Renal pelvis (tissue), 4 donors: ENCODE measurements around the gene ASAP2. TPM values are rescaled to one million over a fixed set of nuclear protein-coding genes. Genes with fewer than 3 reads are reported as not detected.

Experiments used
- DNase-seq: peaks from one replicate; pipeline ENCODE4 v3.0.0-alpha.2; 2013
- polyA plus RNA-seq, 3 donors: library from polyadenylated mRNA; unstranded; fragments of 120-200 nt; gene quantifications; one replicate each; pipeline ENCODE4 v1.2.1, GENCODE V29; 2013; ENCODE audit not compliant: insufficient read length in 3 of 3

The ASAP2 gene
- polyA plus RNA-seq, 3 donors: 53.4 to 64.2 (median 57.3) TPM

DNA sequence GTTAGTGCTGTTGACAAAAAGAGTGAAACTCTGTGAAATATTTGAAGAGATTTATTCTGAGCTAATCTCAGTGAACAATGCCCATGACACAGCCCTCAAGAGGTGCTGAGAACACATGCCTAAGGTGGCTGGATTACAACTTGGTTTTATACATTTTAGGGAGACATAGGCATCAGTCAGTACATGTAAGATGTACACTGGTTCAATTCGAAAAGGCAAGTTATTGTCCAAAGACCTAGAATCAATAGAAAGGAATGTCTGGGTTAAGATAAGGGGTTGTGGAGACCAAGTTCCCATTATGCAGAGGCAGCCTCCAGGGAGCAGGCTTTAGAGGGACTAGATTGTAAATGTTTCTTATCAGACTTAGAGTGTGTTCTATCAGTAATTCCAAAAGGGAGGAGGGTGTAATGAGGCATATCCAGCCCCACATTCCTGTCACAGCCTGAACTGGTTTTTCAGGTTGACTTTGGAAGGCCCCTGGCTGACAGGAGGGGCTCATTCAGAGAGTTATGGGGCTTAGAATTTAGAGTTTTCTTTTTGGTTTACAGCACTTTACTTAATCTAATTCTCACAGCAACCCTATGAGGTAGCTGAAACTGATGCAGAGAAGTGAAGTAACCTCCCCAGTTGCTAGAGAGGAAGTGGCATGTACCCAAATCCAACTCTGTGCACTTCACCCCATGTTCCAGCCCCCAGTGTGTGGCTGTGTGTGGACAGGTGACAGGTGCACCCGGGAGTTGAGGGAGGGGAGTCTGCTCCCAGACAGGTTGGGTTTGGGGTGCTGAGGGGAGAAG is 28.3 kb upstream of the ASAP2 start:
- DNase-seq: peak; percentile 76

DNA sequence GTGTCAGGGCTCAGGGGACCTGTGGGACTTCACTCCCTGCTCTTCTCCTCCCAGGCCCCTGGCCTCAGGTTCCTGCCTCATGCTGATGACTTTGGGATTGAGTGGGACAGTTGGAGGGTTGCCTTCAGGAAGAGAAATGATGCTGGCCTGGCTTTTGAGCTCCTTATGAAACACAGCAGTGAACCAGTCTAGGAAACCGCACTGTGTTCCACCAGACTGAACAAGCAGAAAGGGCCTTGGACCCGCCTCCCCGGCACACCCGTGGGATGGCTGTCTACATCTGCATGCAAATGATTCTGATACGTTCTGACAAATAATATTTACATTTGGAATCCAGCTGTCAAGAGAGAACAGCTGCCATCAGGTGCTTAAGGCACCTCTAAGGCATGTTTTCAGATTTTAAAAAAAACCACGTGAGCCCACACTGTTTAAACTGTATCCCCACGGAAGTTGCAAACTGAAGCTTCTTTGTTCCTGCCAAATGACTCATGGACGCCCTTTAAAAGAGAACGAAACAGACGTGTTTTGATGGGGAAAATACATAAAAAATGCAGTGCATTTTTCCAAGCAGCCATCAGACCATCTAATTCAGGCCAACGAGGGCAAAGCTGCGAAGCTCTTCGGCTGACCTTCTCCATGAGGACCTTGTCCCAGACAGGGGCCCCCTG is 27.6 kb upstream of the ASAP2 start:
- no peak for DNase-seq

DNA sequence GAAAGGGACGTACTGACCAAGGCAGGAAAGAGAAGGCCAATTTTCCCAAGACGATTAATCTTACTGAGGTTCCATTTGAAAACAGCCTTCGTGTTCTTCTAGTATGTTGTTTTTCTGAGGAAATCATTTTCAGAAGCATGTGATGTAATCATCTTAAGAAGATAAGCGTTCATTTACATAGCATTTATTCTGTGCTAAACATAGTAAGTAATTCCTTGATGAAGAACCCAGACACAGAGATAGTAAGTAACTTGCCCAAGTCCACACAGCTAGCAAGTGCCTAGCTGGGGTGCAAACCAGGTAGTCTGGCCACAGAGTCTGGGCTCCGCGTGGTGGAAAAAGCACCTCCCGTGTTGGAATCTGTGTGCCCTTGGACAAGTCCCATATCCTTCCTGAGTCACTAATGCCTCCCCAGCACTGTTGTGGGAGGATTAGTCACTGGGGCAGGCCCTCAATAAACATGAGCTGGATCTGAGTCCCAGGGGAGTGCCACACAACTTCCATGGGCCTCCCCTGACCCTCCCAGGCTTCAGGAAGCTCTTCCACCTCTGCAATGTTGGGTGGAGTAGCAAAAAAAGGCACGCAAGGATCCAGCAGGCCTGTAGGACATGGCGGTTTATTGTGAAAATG is 26.9 kb upstream of the ASAP2 start:
- no peak for DNase-seq

DNA sequence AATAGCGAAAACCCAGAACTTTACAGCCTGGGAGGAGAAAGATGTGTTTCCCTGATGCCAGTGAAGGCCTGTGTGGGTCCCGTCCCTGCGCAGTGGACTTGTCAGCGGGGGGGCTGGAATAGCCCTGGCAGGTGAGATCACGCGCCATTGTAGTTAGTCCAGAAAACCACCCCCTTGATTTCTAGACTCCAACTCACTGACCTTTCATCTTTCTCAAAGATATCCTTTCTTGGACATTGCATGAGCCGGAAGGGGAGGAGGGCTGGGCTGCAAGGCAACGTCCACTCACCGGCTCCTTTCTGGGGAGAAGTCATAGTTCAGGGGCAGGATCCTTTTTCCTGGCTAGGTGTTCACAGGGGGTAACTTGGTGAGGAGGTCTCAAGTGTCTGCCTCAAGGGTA is 22.3 kb upstream of the ASAP2 start:
- no peak for DNase-seq

DNA sequence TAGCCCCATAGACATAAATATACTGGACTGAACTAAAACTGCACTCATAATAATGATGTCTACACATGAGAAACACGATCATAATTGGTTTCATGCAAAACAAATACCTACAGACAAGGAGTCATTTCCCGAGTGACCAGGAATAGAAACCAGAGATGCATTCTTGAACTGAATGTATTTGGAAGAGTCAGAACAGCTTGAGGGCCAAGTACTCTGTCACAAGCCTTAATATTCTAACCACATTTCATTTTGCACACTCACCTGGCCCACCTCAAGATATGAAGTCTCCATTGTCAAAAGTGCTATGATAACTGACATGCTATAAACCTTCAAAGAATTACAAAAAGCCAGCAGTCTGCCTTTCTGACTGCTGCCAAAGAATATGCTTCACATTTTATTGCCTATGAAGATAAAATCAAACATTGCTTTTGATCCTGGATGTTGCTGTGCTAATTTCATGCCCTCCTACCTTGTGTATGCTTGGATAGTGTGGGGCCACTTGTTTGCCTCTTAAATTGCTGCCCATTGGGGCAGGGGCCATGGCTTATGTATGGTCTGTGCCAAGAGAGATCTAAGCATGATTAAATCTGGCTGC is 18.9 kb upstream of the ASAP2 start:
- no peak for DNase-seq

DNA sequence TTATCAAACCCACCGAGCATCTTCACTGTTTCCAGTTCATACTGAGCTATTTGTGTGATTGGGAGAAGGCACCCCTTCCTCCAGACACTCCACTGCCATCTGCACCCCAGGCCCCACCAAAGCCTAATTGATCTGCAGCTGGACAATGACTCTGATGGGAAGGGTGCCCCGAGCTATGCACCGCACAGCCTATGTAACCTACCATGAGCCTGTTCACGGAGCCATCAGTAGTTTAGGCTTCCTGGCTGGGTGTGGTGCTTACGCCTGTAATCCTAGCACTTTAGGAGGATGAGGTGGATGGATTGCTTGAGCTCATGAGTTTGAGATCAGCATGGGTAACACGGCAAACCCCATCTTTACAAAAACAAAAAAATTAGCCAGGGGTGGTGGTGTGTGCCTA is 17.8 kb upstream of the ASAP2 start:
- DNase-seq: no peak

DNA sequence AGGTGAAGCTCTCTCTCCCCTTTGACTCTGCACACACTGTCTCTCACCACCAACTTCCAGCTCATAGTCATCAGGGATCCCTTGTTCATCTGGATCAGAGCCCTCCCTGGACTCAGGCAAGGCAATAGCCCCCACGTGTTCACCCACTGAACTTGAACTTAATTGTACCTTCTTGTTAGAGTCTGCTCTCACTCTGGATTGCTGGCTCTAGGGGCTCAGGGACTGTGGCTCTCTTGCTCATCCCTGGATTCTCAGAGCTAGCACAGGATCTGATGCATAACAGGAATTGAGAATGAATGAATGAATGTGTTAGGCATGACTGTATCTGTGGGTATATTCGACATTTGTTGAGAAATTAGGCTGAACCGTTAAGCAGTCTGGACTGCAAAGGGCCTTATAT is 16.7 kb upstream of the ASAP2 start:
- no peak for DNase-seq

DNA sequence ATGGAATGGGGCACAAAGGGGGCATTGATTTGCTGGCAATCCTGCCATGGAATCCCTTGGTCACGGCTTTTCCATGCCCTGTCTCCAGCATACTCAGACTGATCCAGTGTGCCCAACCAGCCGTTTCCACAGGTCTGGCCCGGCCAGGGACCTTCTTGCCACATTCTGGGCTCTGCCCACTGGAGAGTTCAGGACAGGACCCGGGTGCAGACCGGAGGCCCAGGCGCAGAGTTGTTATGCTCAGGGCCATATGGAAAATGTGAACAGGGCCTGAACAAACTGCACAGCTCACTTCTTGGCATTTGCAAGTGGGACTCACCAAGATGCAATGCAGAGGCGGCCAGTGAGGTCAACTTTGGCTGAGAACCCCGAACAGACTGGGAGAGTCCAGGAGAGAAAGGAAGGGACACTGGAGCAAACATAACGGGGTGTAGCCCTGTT is 15.6 kb upstream of the ASAP2 start:
- DNase-seq: no peak

DNA sequence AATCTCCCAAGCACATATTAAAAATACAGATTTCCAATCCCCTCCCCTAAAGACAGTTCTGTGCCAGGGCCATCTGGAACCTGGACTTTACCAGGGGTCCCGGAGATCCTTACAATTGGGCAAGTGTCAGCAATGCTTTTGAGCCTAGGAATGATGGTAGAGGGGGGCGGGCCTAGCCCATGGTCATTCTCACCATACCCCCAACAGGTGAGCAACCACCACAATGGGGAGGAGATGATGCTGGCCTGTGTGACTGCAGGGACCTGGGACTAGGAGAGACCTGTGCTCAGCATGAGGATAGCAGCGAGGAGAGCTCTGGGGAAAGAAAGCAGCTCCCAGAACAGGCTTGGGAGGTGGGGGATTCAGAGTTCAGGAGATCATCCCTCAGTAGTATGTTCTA is 13.9 kb upstream of the ASAP2 start:
- DNase-seq: no peak

DNA sequence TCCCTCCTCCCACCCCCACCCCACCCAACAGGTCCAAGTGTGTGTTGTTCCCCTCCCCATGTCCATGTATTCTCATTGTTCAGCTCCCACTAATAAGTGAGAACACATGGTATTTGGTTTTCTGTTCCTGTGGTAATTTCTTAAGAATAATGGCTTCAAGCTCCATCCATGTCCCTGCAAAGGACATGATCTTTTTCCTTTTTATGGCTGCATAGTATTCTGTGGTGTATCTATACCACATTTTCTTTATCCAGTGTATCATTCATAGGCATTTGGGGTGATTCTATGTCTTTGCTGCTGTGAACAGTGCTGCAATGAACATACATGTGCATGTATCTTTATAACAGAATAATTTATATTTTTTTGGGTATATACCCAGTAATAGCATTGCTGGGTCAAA is 12.3 kb upstream of the ASAP2 start:
- no peak for DNase-seq

DNA sequence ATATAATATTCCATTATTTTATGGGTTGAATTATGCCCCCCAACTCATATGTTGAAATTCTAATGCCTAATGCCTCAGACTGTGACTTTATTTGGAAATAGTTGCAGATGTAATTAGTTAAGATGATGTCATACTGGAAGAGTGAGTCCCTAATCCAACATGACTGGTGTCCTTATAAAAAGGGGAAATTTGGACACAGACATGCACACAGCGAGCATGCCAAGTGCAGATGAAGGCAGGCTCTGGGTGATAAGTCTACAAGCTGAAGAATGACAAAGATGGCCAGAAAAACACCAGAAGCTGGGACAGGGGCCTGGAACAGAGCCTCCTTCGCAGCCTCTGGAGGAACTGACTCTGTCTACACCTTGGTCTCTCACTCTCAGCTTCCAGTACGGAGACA is 10.0 kb upstream of the ASAP2 start:
- no peak for DNase-seq

DNA sequence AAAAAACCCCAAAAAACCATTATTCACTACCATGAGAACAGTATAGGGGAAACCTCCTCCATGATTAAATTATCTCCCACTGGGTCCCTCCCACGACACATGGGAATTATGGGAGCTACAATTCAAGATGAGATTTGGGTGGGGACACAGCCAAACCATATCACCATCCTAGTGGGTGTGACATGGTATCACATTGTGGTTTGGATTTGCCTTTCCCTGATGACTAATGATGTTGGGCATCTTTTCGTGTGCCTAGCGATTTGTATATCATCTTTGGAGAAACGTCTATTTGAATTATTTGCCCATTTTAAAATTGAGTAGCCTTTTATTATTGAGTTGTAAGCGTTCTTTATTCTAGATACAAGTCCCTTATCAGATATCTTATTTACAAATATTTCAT is 8.7 kb upstream of the ASAP2 start:
- DNase-seq: no peak

DNA sequence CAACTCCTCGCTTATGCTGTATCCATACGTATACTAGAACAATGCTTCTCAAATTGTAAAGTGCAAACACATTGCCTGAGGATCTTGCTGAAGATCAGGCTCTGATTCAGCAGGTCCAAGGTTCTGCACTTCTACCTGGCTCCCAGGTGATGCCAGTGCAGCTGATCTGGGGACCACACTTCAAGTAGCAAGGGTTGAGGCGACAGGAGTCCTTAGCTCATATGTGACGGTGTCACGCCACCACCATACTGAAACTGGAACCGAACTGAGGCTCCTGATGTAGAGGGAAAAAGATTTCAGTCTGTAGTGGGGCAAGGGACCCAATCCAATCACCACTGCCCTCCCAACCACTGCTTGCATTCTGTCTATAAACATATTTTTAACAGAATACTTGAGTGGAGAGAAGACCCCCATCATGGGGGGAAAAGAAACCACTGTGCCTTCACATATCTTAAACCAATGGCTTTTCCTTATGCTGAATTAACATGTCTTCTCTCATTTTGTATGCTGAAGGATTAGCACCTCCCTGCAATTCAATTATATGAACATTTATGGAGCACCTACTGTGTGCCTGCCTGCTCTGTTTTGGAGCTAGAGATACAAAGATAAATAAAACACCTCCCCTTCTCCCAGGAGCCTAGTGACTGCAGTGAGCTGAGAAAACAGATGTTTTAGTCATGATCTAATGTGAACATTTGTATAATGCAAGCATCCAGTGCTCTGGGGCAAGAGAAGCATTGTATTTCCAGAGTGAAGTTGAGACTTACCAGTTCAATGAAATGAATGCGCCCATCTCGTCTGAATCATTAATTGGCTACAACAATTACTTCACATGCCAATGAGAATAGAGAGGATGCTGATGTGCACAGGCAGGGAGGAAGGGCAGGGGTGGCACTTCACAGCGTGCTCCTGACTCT is 6.6 kb upstream of the ASAP2 start:
- no peak for DNase-seq

DNA sequence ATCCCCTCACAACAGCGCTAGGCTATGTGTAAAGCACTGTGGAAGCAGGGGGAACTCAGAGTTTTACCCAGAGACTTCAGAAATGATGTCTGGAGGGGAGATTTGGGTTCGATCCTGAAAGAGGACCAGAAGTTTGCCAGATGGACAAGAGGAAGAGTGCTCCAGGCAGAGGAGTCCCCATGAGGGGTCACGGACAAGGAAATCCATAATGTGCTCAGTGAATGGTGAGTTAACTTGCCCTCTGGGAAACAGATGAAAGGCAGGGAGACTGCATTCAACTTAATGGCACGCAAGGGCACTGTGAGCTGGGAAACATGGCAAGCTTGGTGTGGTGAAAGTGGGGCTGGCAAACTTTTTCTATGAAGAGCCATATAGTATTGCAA is 6.0 kb upstream of the ASAP2 start:
- DNase-seq: no peak

DNA sequence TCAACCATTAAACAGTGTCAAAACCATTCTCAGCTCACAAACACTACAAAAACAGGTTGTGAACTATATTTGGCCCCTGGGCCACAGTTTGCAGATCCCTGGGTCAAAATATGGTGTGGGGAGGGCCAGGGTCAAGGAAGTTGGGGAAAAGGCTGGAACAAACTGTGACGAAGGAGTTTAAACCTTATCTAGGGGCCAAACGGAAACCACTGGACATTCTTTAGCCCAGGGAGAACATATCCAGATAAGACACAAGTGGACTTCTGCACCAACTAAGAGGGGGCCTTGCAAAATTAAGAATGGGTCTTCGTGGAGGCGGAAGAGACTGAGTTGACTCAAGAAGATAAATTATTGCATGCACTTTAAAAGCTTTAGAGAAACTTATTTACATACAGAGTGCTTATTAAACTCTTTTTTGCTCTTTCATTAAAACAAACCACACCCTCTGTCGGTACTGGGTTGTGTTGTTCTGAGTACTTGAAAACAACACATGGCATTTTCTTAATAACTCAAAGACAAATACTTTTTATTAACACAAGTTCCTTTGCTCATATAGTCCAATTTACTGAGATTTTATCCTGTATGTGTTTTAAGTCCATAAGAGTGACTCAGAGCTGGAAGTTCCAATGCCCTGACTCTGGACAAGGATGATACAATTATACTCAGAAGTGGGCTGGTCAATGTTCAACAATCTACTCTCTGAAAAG is 5.3 kb upstream of the ASAP2 start:
- DNase-seq: no peak

DNA sequence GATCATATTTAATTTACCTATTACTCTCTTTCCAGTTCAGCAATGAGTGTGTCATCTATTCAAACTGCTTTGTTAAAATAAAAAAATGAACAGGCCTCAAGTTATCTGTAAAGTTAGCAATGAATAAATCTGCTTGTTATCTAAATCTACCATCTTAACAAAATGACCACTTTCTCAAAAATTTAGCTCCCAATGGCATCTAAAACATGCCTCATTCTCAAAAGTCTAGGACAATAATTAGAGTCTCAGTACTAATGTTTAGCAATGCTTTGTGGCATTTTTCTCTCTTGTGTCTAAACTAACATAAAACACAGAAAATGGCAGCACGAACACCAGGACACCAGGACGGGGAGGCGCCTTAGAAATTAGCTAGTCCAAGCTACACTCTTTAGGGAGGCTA is 3.6 kb upstream of the ASAP2 start:
- no peak for DNase-seq

DNA sequence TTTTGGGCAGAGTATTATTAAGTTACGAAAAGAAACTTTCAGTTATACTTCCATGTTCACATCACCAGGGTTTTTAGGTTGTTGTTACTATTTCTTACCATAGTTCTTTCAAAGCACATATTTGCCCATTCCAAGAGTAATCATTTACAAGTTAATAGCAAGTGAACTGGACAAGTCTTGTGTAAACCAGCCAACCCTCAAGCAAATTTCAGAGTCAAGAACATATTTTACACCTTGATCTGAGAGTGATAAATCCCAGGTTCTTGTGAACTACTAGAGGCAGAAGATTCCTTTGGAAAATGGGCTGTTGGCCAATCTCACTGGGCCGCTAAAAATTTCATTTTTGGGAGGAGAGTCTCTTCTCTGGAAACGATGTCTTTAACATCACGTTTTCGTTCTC is 2.7 kb upstream of the ASAP2 start:
- no peak for DNase-seq

DNA sequence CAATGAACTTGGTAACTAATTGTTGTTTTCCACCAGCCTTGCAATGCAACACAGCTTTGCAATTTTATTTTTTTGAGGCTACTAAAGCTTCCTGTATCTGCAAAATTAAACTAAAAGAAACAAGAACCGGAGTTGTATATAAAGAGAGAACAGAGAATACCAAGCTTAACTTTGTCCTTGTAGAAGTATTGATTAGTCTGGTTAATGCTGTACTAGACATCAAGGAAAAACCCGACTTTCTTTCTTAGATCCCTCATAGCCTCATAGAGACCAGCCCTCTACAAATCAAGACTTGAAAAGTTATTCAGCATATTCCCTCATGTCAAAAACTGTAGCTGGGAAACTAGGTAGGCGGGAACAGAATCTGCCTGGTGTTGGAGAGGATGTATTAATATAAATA is 1.7 kb upstream of the ASAP2 start:
- no peak for DNase-seq

DNA sequence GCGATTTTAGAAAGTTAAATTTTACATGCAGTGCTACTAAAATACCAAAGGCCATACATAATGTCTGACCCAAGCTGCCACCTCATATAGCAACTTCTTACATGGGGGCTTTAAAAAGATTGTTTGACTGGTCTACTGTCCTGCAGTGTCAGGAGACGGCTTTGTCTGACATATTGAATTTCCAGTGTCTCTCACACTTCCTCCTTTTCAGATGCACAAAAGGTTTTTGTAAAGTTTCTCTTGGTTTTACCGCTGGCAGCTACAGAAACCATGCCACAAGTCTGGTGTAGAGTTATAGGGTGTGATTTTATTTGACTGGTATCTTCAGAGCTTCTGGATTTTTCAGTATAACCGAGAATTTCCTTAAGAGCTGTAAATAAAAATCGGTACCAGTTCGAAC is 1.1 kb upstream of the ASAP2 start:
- DNase-seq: no peak

DNA sequence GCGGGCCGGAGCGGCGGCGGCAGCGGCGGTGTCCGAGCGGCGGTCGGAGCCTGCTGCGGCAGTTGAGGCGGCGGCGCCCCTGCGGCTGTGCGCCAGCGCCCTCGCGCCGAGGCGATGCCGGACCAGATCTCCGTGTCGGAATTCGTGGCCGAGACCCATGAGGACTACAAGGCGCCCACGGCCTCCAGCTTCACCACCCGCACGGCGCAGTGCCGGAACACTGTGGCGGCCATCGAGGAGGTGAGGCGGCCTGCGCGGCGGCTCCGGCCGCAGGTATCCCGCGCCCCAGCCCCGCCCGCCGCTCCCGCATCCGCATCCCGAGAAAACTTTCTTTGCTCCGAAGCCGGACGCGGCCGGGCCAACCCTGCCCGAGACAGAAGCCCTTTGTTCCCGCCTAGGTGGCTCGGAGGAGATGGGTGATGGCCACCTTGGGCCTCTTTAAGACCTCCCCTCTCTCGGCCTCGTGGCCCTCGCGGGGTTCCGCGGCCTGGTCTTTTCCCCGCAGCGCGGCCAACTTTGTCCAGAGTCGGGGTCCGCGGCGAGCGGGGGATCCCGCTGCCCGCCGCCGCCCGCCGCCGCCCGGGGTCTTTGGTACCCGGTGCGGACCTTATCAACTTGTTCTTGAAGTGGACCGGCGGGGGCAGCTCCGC is 504 bp downstream of the ASAP2 start:
- DNase-seq: no peak
